SU-DHL-6 (cell line): ENCODE data around the gene TMEM175.

ENCODE experiments used
- EZH2phosphoT487 ChIP-seq: fragments of 200-600 bp; sonication (generic), shearing (Covaris generic); conservative IDR thresholded peaks from 2 replicates; pipeline ENCODE4 v1.6.1; 2018; ENCODE audit warnings: mild to moderate bottlenecking, antibody characterized with exemption, low read length, moderate library complexity, mixed read lengths
- TF ChIP-seq, protein P1 (sequence below): fragments of 200-600 bp; sonication (generic); IDR thresholded peaks from one replicate; pipeline ENCODE4 v1.5.1; 2017; ENCODE audit warnings: antibody characterized with exemption, mild to moderate bottlenecking, low read length, moderate library complexity; ENCODE audit not compliant: insufficient read depth, poor library complexity, severe bottlenecking

DNA sequence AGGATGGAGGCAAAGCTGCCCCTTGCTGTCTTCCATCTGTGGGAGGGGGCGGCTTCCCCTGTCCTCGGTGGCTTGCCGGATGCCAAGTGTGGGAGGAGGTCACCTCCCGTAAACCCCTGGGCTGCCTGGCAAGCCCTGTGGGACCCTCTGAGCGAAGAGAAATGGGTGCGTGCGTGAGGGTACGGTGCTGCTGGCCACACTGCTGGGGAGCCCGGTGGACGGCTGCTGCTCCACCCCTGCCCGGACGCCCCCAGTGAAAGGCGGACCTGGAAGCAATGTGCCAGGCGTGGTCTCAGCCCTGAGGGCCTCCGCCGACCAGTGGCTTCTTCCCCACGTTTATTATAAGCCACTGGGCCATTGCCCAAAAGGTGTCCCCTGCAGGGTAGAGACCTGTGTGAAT, 50.0 kb downstream of the TMEM175 start:
- TF ChIP-seq, protein P1, sequence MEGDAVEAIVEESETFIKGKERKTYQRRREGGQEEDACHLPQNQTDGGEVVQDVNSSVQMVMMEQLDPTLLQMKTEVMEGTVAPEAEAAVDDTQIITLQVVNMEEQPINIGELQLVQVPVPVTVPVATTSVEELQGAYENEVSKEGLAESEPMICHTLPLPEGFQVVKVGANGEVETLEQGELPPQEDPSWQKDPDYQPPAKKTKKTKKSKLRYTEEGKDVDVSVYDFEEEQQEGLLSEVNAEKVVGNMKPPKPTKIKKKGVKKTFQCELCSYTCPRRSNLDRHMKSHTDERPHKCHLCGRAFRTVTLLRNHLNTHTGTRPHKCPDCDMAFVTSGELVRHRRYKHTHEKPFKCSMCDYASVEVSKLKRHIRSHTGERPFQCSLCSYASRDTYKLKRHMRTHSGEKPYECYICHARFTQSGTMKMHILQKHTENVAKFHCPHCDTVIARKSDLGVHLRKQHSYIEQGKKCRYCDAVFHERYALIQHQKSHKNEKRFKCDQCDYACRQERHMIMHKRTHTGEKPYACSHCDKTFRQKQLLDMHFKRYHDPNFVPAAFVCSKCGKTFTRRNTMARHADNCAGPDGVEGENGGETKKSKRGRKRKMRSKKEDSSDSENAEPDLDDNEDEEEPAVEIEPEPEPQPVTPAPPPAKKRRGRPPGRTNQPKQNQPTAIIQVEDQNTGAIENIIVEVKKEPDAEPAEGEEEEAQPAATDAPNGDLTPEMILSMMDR: no peak
- no peak for TF ChIP-seq EZH2phosphoT487
